Fibroblast of villous mesenchyme (primary cell): ENCODE data around the gene EML1. TPM values are rescaled to one million over a fixed set of nuclear protein-coding genes. Genes with fewer than 3 reads are reported as not detected.

Experiments
- DNase-seq: peaks from one replicate; pipeline ENCODE4 v3.0.0-alpha.2; 2010; ENCODE audit warnings: low read depth
- H3K4me3 ChIP-seq: 2 replicates; pipeline ENCODE4 v1.5.1; 2011; ENCODE audit warnings: low read depth, mild to moderate bottlenecking, low read length
- total RNA-seq: library from RNA; depleted of rRNA; stranded (reverse); fragments of >200 nt; gene quantifications from 2 replicates; pipeline ENCODE4 v1.2.3, GENCODE V29; 2012
- TF ChIP-seq, protein P1 (sequence below): IDR thresholded peaks from 2 replicates; pipeline ENCODE4 v1.5.1; 2012; ENCODE audit warnings: low read depth, mild to moderate bottlenecking, low read length; ENCODE audit not compliant: insufficient read depth

EML1 gene
- total RNA-seq, 1 donor, result 34.5 TPM

DNA sequence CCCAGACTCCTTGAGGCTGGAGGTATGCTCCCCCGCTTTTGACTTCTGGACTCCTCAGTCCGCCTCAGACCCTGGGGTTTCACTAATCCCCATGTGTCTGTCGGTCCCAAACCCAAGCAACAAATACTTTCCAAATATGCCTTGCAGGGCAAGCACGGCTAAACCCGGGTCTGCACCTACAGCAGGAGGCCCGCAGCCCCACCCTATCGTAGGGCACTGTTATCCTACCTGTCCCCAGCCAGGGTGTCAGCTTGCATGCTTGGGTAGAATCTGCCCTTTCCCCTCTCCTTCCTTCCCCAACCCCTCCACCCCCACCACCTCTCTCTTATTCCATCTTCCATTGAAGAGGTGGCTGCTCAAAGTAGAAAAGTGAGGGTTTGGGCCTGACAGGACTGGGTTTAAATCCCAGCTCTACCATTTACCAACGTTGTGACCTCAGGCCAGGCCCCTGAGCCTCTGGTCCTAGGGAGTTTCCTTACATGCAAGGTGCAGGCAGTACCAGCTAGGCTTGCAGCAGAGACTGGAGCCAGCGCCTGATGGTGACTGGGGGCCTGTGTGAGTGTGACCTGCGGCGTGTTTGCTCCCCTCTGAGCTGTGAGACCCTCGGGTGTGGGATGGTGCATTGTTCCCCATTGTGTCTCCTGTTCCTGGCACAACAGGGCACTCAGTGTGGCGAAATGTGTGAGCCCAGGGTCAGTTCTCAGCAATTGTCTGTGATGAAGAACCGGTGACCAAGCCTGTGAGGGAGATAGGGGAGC is 11.2 kb upstream of the EML1 start:
- no peak for DNase-seq
- no peak overlapping the region for H3K4me3 ChIP-seq
- TF ChIP-seq, protein P1, sequence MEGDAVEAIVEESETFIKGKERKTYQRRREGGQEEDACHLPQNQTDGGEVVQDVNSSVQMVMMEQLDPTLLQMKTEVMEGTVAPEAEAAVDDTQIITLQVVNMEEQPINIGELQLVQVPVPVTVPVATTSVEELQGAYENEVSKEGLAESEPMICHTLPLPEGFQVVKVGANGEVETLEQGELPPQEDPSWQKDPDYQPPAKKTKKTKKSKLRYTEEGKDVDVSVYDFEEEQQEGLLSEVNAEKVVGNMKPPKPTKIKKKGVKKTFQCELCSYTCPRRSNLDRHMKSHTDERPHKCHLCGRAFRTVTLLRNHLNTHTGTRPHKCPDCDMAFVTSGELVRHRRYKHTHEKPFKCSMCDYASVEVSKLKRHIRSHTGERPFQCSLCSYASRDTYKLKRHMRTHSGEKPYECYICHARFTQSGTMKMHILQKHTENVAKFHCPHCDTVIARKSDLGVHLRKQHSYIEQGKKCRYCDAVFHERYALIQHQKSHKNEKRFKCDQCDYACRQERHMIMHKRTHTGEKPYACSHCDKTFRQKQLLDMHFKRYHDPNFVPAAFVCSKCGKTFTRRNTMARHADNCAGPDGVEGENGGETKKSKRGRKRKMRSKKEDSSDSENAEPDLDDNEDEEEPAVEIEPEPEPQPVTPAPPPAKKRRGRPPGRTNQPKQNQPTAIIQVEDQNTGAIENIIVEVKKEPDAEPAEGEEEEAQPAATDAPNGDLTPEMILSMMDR, result no peak

GRCh38 chr14:99784508-99784907 is 8.7 kb upstream of the EML1 start:
- DNase-seq, result no peak
- no peak overlapping the region for H3K4me3 ChIP-seq
- TF ChIP-seq, protein P1, result no peak

- TF ChIP-seq, protein P1, result no peak
- no peak for DNase-seq
- no peak overlapping the region for H3K4me3 ChIP-seq
Observed at GRCh38 chr14:99785426-99785825, 7.8 kb upstream of the EML1 start.

DNA sequence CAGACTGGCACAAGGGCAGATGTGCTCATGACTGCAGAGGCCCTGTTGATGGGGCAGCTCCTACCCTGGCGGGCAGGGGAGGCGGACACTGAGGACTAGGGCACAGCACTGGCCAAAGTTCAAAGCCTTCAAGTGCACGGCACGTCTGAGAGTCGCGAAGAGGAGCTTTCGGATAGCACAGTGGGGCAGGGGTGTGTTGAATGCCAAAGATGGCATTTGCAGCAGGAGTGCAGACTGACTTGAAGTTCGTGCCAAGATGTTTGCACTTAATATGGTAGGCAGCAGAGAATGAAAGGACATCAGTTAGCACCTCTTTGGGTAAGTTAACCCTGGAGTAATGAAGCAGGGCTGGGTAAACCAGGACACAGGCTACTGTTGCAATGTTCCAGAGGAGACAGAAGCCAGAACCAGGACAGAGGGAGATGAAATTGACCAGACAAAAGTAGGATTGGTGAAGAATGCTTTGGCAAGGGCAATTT is 6.7 kb upstream of the EML1 start:
- TF ChIP-seq, protein P1, result no peak
- DNase-seq, result no peak
- H3K4me3 ChIP-seq, result no peak overlapping the region

DNA sequence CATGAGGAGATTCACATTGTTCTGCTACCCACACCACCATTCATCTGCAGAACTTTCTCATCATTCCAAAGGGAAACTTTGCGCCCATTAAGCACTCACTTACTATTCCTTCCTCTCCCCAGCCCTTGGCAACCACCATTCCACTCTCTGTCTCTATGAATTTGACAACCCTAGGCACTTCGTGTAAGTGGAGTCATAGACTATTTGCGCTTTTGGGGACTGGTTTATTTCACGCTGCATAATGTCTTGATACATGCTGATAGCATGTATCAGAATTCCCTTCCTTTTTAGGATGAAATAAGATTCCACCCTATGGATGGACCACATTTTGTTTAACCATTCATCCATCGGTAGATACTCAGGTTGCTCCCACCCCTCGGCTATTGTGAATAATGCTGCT is 4.5 kb upstream of the EML1 start:
- DNase-seq, result no peak
- H3K4me3 ChIP-seq, result no peak overlapping the region
- TF ChIP-seq, protein P1, result no peak

DNA sequence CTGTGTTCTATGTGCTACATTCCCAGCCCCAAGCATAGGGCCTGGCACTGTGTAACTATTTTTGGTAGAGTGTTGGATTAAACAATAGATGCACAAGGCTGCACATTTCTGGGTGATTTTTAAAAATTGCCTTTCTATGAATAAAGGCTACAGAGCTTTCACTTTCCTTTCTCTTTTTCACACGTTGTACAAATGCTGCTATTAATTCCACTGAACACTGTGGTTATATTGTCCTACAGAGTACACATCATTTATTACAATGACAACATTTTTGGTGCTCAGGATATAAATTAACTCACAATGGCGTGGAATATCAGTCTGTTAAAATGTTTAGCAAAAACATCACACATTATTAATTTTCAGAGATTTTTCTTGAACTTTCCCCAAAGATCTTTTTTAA is 3.6 kb upstream of the EML1 start:
- DNase-seq, result no peak
- no peak overlapping the region for H3K4me3 ChIP-seq
- TF ChIP-seq, protein P1, result no peak
